HCT116 (cell line): ENCODE results near the gene FOXO3.

ENCODE experiments used
- CEBPB ChIP-seq: IDR thresholded peaks from 2 replicates; pipeline ENCODE4 v1.6.1; 2012; ENCODE audit warnings: low read depth
- CTCF ChIP-seq, 3 experiments: fragments of 200-600 bp in 1 of 3; sonication (generic) in 1 of 3; IDR thresholded peaks in 2 of 3; conservative IDR thresholded peaks in 1 of 3; 2 replicates each; pipeline ENCODE4 v1.5.1; 2012 to 2017; ENCODE audit warnings: low read depth in 2 of 3, low read length in 2 of 3, antibody characterized with exemption in 1 of 3, borderline replicate concordance in 1 of 3, control low read depth in 1 of 3, mild to moderate bottlenecking in 1 of 3, mixed read lengths in 1 of 3, mixed run types in 1 of 3, moderate library complexity in 1 of 3; ENCODE audit not compliant: insufficient read depth in 1 of 3
- EZH2 ChIP-seq: fragments of 200-600 bp; sonication (generic); IDR thresholded peaks from 2 replicates; pipeline ENCODE4 v1.6.1; 2017; ENCODE audit warnings: antibody characterized with exemption, mixed run types
- JUND ChIP-seq: IDR thresholded peaks from 2 replicates; pipeline ENCODE4 v1.6.1; 2012
- POLR2AphosphoS5 ChIP-seq: IDR thresholded peaks from 2 replicates; pipeline ENCODE4 v1.6.1; 2011; ENCODE audit warnings: mild to moderate bottlenecking, low read depth, low read length, moderate library complexity
- RAD21 ChIP-seq: IDR thresholded peaks from 2 replicates; pipeline ENCODE4 v1.6.1; 2012; ENCODE audit warnings: low read depth, mild to moderate bottlenecking
- SP1 ChIP-seq: IDR thresholded peaks from 2 replicates; pipeline ENCODE4 v1.6.1; 2012; ENCODE audit warnings: low read depth
- ZNF274 ChIP-seq: fragments of 200-500 bp; sonication (Bioruptor generic); IDR thresholded peaks from 2 replicates; pipeline ENCODE4 v1.6.1; 2014; ENCODE audit warnings: mild to moderate bottlenecking, low read depth, low read length, inconsistent platforms
- TF ChIP-seq, protein P1 (sequence below): IDR thresholded peaks from 2 replicates; pipeline ENCODE4 v1.6.1; 2012

GRCh38 chr6:108630050-108630714 lies 69.5 kb downstream of the FOXO3 start:
- TF ChIP-seq, protein P1, sequence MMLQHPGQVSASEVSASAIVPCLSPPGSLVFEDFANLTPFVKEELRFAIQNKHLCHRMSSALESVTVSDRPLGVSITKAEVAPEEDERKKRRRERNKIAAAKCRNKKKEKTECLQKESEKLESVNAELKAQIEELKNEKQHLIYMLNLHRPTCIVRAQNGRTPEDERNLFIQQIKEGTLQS: no peak
- TF ChIP-seq CTCF (IDR thresholded peaks at IDR 0.05 in 2 of 3, conservative IDR thresholded peaks at IDR 0.05 in 1 of 3; ENCODE audit: borderline replicate concordance in 1 of 3, insufficient read depth in 1 of 3, low read depth in 2 of 3, low read length in 2 of 3) (no peak), POLR2AphosphoS5 (no peak), EZH2 (no peak), CEBPB (no peak), JUND (no peak), RAD21 (no peak), ZNF274 (no peak), SP1 (no peak)
